HG03575 (cell line): ENCODE measurements around the gene BDNF.

Experiments used
- ATAC-seq: cut with Tn5 transposase; IDR thresholded peaks from one replicate; pipeline ENCODE4 v1.9.1; 2021; ENCODE audit not compliant: unreplicated experiment, insufficient number of reproducible peaks, low FRiP score; ENCODE audit errors: extremely low read depth

Gene BDNF

DNA sequence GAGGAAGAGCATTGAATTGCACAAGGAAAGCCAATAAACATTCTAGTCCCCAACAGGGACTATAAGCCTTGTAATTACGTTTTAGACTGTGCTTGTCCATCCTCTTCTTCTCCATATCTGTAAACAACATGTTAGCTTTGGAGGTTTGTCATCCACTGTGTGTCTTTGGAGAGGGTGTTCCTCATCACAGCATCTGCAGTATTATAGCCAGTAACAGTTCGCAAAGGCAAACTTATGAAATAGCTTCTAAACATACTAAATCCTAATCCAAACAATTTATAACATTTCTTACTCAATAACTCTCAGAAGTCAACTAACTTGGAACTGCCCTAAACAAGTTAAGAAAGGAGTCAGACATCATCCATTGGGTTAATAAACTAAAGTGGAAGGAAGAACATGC, 10.3 kb upstream of the BDNF start:
- ATAC-seq: no peak

DNA sequence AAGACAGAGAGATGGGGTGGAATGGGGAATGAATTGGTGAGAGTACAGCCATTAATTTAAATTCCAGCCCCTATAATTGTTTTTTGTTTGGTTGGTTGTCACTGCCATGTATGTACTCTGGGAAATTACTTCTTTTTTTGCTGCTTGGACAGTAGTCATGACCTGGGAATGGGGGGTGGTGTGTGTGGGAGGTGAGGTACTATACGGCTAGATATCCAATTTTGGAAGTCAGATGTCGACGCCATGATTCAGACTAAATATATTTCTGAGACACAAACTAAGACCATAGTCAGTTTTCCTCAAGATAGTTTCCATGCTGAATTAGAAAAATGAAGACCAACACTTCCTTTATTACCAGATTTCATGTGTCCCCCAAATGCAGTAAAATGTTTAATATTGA, 7.4 kb upstream of the BDNF start:
- no peak for ATAC-seq

- ATAC-seq: no peak
These were observed 5.9 kb upstream of the BDNF start for GRCh38 chr11:27705873-27706820.

- no peak for ATAC-seq
These were observed 3.2 kb upstream of the BDNF start for GRCh38 chr11:27703481-27703880.

- ATAC-seq: no peak
These were observed 2.6 kb upstream of the BDNF start for GRCh38 chr11:27702811-27703210.

DNA sequence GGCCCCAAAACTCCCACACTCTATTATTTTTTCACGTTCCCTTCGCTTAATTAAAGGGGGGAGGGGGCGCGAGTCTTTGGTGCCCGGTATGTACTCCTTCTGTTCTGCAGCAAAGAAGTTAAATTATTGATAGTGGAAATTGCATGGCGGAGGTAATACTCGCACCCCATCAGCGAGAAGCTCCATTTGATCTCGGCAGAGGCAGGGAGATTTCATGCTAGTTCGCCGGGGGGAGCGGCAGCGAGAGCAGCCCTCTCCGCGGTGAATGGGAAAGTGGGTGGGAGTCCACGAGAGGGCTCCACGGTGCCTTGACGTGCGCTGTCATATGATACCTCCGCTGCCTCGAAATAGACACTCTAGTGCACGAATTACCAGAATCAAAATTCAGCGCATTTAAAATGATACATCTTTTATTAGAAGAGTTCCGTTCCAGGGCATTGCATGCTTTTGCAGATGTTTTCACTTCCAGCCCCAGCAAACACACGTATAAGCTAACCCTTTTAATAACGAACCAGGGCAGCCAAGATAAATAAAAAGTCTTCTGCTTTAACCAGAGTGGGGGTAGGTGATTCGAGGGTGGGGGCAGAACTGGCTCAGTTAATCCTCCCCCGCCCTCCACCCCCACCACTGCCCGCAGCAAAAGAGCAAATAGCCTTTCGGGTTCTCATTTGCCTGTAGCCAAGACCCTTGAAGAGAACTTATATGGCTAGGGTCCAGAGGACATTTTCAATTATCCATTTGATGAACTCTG, 1.3 kb upstream of the BDNF start:
- no peak for ATAC-seq

DNA sequence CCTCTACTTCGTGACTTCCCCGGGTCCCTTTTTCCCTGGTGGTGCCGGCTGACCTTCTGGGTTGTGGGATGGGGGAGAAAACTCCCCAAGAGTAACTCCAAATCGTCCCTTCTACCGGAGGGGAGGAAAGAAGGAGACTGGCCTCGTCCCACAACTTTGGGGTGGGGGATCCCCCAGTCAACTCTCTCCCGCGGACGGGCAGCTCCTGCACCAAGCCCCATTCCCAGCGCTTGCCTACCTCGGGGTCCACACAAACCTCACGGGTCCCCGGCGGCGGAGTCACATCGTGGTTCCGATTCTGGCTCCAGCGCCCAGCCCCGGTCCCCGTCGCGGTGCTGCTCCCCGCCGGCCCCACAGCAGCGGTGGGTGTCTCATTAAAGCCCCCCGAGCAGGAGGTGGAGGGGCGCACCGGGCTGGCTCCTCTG, 317 bp downstream of the BDNF start:
- ATAC-seq: no peak

GRCh38 chr11:27699242-27699925, 871 bp downstream of the BDNF start:
- no peak for ATAC-seq

- no peak for ATAC-seq
These were observed 1.4 kb downstream of the BDNF start for GRCh38 chr11:27698872-27699241.

DNA sequence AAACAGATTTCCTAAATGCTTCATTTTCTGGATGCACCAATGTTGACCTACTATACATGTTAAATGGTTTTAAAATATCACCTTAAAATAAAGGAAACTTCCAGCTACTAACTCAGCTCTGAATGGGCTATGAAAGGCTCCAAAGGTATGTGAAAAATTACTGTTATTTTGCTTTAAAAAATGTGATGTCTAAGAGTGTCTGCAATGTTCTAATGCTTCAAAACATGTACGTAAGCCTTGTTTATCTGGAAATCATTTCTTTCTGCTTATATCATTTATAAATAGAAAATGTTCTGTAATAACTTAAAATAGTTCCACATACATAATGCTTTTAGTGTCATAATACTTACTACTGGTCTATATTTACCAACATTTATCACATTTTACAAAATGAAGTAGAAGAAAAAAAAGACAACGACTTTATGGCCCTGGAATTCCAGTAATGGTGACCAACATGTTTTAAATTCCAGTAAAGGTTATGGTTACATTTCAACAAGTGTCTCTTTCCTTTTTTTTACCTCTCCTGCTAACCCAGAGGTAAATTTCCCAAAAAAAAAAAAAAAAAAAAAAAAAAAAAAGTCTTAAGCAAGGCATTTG, 2.5 kb downstream of the BDNF start:
- ATAC-seq: no peak

DNA sequence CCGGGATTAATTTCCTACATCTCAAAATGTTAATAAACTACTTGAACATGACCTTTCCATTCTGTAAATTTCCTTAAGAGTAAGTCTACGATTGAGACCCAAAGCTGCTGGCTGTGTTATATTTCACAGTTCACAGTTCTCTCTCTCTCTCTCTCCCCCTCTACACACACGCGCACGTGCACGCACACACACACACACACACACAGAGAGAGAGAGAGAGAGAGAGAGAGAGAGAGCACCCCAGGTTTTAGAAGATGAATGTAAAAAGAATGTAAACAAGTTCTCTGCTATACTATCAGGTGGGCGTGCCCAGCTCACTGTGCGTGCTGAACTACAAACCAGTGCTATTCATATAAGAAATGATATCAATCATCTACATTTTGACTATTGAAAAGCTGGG, 3.3 kb downstream of the BDNF start:
- no peak for ATAC-seq

DNA sequence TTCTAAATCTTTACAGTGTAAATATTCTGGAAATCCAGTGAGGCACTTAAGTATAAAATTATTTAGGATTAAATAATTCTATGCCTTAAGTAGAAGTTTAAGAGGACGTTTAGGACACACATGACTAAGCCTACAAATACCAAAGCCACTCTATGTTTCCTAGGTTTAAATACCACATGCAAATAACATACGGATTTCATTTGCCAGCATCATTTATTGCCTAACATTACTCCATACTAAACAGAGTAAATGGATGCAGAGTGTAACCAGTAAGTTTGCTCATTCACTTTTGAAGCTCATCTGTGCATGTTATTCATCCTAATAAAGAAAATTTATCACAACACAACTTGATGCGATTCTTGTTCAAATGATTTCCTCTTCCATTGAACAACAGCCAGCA, 4.1 kb downstream of the BDNF start:
- no peak for ATAC-seq

GRCh38 chr11:27694992-27695391, 5.3 kb downstream of the BDNF start:
- ATAC-seq: no peak

- ATAC-seq: no peak
These were observed 6.9 kb downstream of the BDNF start for GRCh38 chr11:27693398-27693797.

DNA sequence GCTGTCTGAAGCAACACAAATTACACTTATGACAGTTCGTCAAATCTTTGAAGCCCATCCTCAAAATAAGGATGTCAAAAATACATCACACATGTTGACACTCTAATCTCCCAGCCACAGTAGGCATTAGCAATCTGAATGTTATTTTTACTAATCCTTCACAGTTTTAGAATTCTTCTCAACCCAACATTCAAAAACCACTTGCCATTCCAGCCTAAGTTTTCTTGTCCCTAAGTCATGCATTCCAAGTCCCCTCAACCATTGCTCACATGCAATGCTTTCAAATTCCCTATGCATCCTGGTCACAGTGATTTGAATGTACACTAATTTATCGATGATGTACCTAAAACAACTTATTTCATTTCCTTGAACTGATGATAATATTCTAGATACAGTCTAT, 7.5 kb downstream of the BDNF start:
- ATAC-seq: no peak

GRCh38 chr11:27688076-27688475, 12.2 kb downstream of the BDNF start:
- ATAC-seq: no peak

GRCh38 chr11:27681664-27682063, 18.6 kb downstream of the BDNF start:
- no peak for ATAC-seq

DNA sequence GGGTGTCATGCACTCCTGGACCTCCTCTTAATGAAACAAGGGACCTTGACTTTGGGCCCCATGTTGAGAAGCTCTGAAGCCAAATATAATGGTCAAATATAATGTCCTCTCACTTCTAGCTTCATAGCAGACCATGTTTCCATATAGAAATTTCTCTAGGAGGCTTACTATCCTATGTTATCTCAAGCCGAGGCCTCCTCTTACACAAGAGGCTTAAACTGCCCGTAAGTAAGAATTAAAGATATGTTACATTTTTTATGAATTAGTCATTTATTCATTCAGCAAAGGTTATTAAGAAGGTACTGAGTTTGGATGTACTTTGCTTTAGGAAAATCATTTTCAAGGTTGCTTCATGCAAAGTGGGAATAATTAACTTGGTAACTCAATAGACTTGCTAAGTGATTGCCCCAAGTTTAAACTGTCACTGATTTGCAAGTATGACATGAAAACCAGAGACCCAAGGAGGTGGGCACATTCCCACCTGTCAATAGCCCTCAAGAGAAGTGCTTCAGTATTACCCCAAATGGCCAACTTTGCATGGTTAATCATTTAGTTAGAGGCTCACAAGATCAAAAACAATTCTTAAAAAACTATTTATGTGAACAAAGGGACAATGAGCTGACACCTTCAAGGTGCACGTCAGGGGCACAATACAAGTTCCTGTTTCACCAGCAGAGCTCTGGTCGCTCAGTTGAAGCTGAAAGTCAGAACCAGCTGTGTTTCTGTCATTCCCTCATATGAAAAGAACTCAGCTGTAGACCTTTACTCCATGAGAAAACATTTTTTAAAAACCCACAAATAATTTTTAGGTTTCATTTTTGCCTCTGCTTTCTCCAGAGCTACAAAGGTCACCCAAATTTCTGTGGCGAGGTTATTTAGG, 20.9 kb downstream of the BDNF start:
- ATAC-seq: no peak
